Stimulated activated memory B cell treated with anti-CD40 and anti-IgM and Interleukin-4, amounts not matched to agents 10 μg/mL and 1 μg/mL and 100 μg/mL, for 72 hours (primary cell): ENCODE results near the gene LMX1B.
"Not testable (repeated sequence)": the region's sequence is repeated elsewhere in the genome, so short reads cannot be mapped to it uniquely, and the experiment has no call there.

Source experiments
- ATAC-seq: fragments of 150-1000 bp; cut with Tn5 transposase; 2 replicates; pipeline ENCODE4 v1.10.0; 2021
- H3K27ac Mint-ChIP-seq: one replicate; pipeline ENCODE4 v1.8.0; 2022; ENCODE audit warnings: mild to moderate bottlenecking, mixed read lengths
- H3K27me3 Mint-ChIP-seq: one replicate; pipeline ENCODE4 v1.8.0; 2022; ENCODE audit warnings: mixed read lengths
- H3K36me3 Mint-ChIP-seq: one replicate; pipeline ENCODE4 v1.8.0; 2022; ENCODE audit warnings: mixed read lengths
- H3K4me1 Mint-ChIP-seq: one replicate; pipeline ENCODE4 v1.8.0; 2022; ENCODE audit warnings: mixed read lengths
- H3K4me3 Mint-ChIP-seq: one replicate; pipeline ENCODE4 v1.8.0; 2022; ENCODE audit warnings: mild to moderate bottlenecking, moderate library complexity, mixed read lengths
- H3K9me3 Mint-ChIP-seq: one replicate; pipeline ENCODE4 v1.8.0; 2022; ENCODE audit warnings: mixed read lengths

LMX1B gene

GRCh38 chr9:126613651-126614050 lies at the start of gene LMX1B:
LMX1B (plus strand) TSS chr9:126613928; CDS start chr9:126614450, 522 bp downstream.
- Mint-ChIP-seq H3K36me3 (no peaks in the 10 kb centered on the region), H3K9me3 (no peaks in the 10 kb centered on the region)
- ATAC-seq = no peak

GRCh38 chr9:126564128-126564527 lies 49.6 kb upstream of the LMX1B start:
- Mint-ChIP-seq H3K27me3 (peaks cover 59% of the 10 kb centered on the region), H3K36me3 (no peaks in the 10 kb centered on the region), H3K27ac (no peak overlapping the region), H3K9me3 (no peaks in the 10 kb centered on the region), H3K4me3 (no peak overlapping the region), H3K4me1 (no peaks in the 10 kb centered on the region)
- ATAC-seq = no peak

More at GRCh38 chr9:126613651-126614050, at the start of gene LMX1B:
- peaks cover 38% of the 10 kb centered on the region for H3K4me1 Mint-ChIP-seq
- H3K4me3 Mint-ChIP-seq = peak within 1 kb of the TSS; percentile 70
- H3K27ac Mint-ChIP-seq = peak within 1 kb of the TSS; percentile 49
- H3K27me3 Mint-ChIP-seq = peaks cover 90% of the 10 kb centered on the region

- no peaks in the 10 kb centered on the region for H3K4me1 Mint-ChIP-seq
- H3K27me3 Mint-ChIP-seq = peaks cover 53% of the 10 kb centered on the region
- no peaks in the 10 kb centered on the region for H3K36me3 Mint-ChIP-seq
- no peak overlapping the region for H3K27ac Mint-ChIP-seq
- ATAC-seq = no peak
- no peaks in the 10 kb centered on the region for H3K9me3 Mint-ChIP-seq
- H3K4me3 Mint-ChIP-seq = no peak overlapping the region
Measured at GRCh38 chr9:126564716-126565115, 49.0 kb upstream of the LMX1B start.

- H3K9me3 Mint-ChIP-seq = no peaks in the 10 kb centered on the region
- no peaks in the 10 kb centered on the region for H3K4me1 Mint-ChIP-seq
- H3K27ac Mint-ChIP-seq = no peak overlapping the region
- ATAC-seq = no peak
- H3K27me3 Mint-ChIP-seq = peaks cover 46% of the 10 kb centered on the region
- no peaks in the 10 kb centered on the region for H3K36me3 Mint-ChIP-seq
- H3K4me3 Mint-ChIP-seq = no peak overlapping the region
Measured at GRCh38 chr9:126565336-126566128, 48.2 kb upstream of the LMX1B start.

- Mint-ChIP-seq H3K27me3 (peaks cover 25% of the 10 kb centered on the region), H3K4me1 (no peaks in the 10 kb centered on the region), H3K9me3 (no peaks in the 10 kb centered on the region), H3K4me3 (no peak overlapping the region), H3K36me3 (no peaks in the 10 kb centered on the region), H3K27ac (no peak overlapping the region)
- no peak for ATAC-seq
Measured at GRCh38 chr9:126569036-126569435, 44.7 kb upstream of the LMX1B start.

- H3K27ac Mint-ChIP-seq = no peak overlapping the region
- H3K9me3 Mint-ChIP-seq = no peaks in the 10 kb centered on the region
- H3K27me3 Mint-ChIP-seq = peaks cover 48% of the 10 kb centered on the region
- H3K4me3 Mint-ChIP-seq = no peak overlapping the region
- no peaks in the 10 kb centered on the region for H3K36me3 Mint-ChIP-seq
- H3K4me1 Mint-ChIP-seq = no peaks in the 10 kb centered on the region
- ATAC-seq = no peak
Measured at GRCh38 chr9:126578029-126578428, 35.7 kb upstream of the LMX1B start.

GRCh38 chr9:126580319-126580718 lies 33.4 kb upstream of the LMX1B start:
- not testable (repeated sequence) for H3K4me1 Mint-ChIP-seq, H3K36me3 Mint-ChIP-seq, H3K9me3 Mint-ChIP-seq, H3K27ac Mint-ChIP-seq, ATAC-seq, H3K4me3 Mint-ChIP-seq
- peaks cover 68% of the 10 kb centered on the region for H3K27me3 Mint-ChIP-seq

GRCh38 chr9:126581893-126582292 lies 31.8 kb upstream of the LMX1B start:
- ATAC-seq = no peak

GRCh38 chr9:126582427-126582826 lies 31.3 kb upstream of the LMX1B start:
- no peaks in the 10 kb centered on the region for H3K4me1 Mint-ChIP-seq
- H3K27me3 Mint-ChIP-seq = peaks cover 85% of the 10 kb centered on the region
- H3K4me3 Mint-ChIP-seq = no peak overlapping the region
- no peak overlapping the region for H3K27ac Mint-ChIP-seq
- no peak for ATAC-seq
- H3K36me3 Mint-ChIP-seq = no peaks in the 10 kb centered on the region
- H3K9me3 Mint-ChIP-seq = no peaks in the 10 kb centered on the region

More at GRCh38 chr9:126581893-126582292, 31.8 kb upstream of the LMX1B start:
- no peaks in the 10 kb centered on the region for H3K9me3 Mint-ChIP-seq
- no peaks in the 10 kb centered on the region for H3K36me3 Mint-ChIP-seq
- no peak overlapping the region for H3K27ac Mint-ChIP-seq
- no peaks in the 10 kb centered on the region for H3K4me1 Mint-ChIP-seq
- no peak overlapping the region for H3K4me3 Mint-ChIP-seq
- peaks cover 84% of the 10 kb centered on the region for H3K27me3 Mint-ChIP-seq

- peaks cover 85% of the 10 kb centered on the region for H3K27me3 Mint-ChIP-seq
- H3K36me3 Mint-ChIP-seq = no peaks in the 10 kb centered on the region
- H3K27ac Mint-ChIP-seq = no peak overlapping the region
- no peaks in the 10 kb centered on the region for H3K4me1 Mint-ChIP-seq
- no peak overlapping the region for H3K4me3 Mint-ChIP-seq
- no peaks in the 10 kb centered on the region for H3K9me3 Mint-ChIP-seq
- ATAC-seq = no peak
Measured at GRCh38 chr9:126583144-126583760, 30.5 kb upstream of the LMX1B start.

- no peak for ATAC-seq
- Mint-ChIP-seq H3K4me1 (no peaks in the 10 kb centered on the region), H3K27ac (no peak overlapping the region), H3K27me3 (peaks cover 83% of the 10 kb centered on the region), H3K4me3 (no peak overlapping the region), H3K9me3 (no peaks in the 10 kb centered on the region), H3K36me3 (no peaks in the 10 kb centered on the region)
Measured at GRCh38 chr9:126584611-126585010, 29.1 kb upstream of the LMX1B start.

- H3K27me3 Mint-ChIP-seq = peaks cover 79% of the 10 kb centered on the region
- H3K9me3 Mint-ChIP-seq = no peaks in the 10 kb centered on the region
- H3K36me3 Mint-ChIP-seq = no peaks in the 10 kb centered on the region
- H3K4me1 Mint-ChIP-seq = no peaks in the 10 kb centered on the region
- no peak overlapping the region for H3K4me3 Mint-ChIP-seq
- H3K27ac Mint-ChIP-seq = no peak overlapping the region
- no peak for ATAC-seq
Measured at GRCh38 chr9:126586236-126586635, 27.5 kb upstream of the LMX1B start.

GRCh38 chr9:126587187-126588185 lies 26.2 kb upstream of the LMX1B start:
- H3K9me3 Mint-ChIP-seq = no peaks in the 10 kb centered on the region
- H3K36me3 Mint-ChIP-seq = no peaks in the 10 kb centered on the region
- ATAC-seq = no peak
- H3K4me1 Mint-ChIP-seq = no peaks in the 10 kb centered on the region
- H3K4me3 Mint-ChIP-seq = no peak overlapping the region
- no peak overlapping the region for H3K27ac Mint-ChIP-seq
- peaks cover 66% of the 10 kb centered on the region for H3K27me3 Mint-ChIP-seq

- no peaks in the 10 kb centered on the region for H3K4me1 Mint-ChIP-seq
- H3K4me3 Mint-ChIP-seq = no peak overlapping the region
- H3K36me3 Mint-ChIP-seq = no peaks in the 10 kb centered on the region
- H3K27ac Mint-ChIP-seq = no peak overlapping the region
- H3K27me3 Mint-ChIP-seq = peaks cover 55% of the 10 kb centered on the region
- no peaks in the 10 kb centered on the region for H3K9me3 Mint-ChIP-seq
- ATAC-seq = no peak
Measured at GRCh38 chr9:126588491-126589168, 25.1 kb upstream of the LMX1B start.

GRCh38 chr9:126589349-126589748 lies 24.4 kb upstream of the LMX1B start:
- H3K9me3 Mint-ChIP-seq = no peaks in the 10 kb centered on the region
- no peak overlapping the region for H3K27ac Mint-ChIP-seq
- ATAC-seq = no peak
- no peaks in the 10 kb centered on the region for H3K36me3 Mint-ChIP-seq
- H3K4me3 Mint-ChIP-seq = no peak overlapping the region
- no peaks in the 10 kb centered on the region for H3K4me1 Mint-ChIP-seq
- peaks cover 50% of the 10 kb centered on the region for H3K27me3 Mint-ChIP-seq
